GM23338 (cell line): ENCODE measurements around the gene CFAP97D2. TPM values are rescaled to one million over a fixed set of nuclear protein-coding genes. Genes with fewer than 3 reads are reported as not detected.

Source experiments
- ATAC-seq: fragments of 200-7000 bp; cut with Tn5 transposase; 3 replicates; pipeline ENCODE4 v1.9.1; 2020
- DNase-seq: peaks from one replicate; pipeline ENCODE4 v3.0.0-alpha.2; 2015; ENCODE audit warnings: low spot score
- H2AFZ ChIP-seq: fragments of 200-600 bp; sonication (generic); 2 replicates; pipeline ENCODE4 v1.8.0; 2016; ENCODE audit warnings: antibody characterized with exemption, mild to moderate bottlenecking, moderate library complexity
- H3F3A ChIP-seq: fragments of 200-600 bp; sonication (generic); replicated peaks from 2 replicates; pipeline ENCODE4 v1.8.0; 2017; ENCODE audit warnings: antibody characterized with exemption, mixed run types, low read depth
- H3K27ac ChIP-seq: fragments of 200-600 bp; sonication (generic); 2 replicates; pipeline ENCODE4 v1.6.1; 2016; ENCODE audit warnings: low read depth
- H3K27me3 ChIP-seq: fragments of 200-600 bp; sonication (generic); 2 replicates; pipeline ENCODE4 v1.8.0; 2016; ENCODE audit warnings: mild to moderate bottlenecking, mixed run types, moderate library complexity; ENCODE audit not compliant: insufficient read depth
- H3K36me3 ChIP-seq: fragments of 200-600 bp; sonication (generic); 2 replicates; pipeline ENCODE4 v1.8.0; 2016; ENCODE audit warnings: mild to moderate bottlenecking; ENCODE audit not compliant: insufficient read depth
- H3K4me1 ChIP-seq: fragments of 200-600 bp; sonication (generic); 2 replicates; pipeline ENCODE4 v1.8.0; 2016; ENCODE audit warnings: mild to moderate bottlenecking, moderate library complexity; ENCODE audit not compliant: insufficient read depth
- H3K4me2 ChIP-seq: fragments of 200-600 bp; sonication (generic); 2 replicates; pipeline ENCODE4 v1.7.1; 2017; ENCODE audit warnings: mixed run types
- H3K4me3 ChIP-seq: fragments of 200-600 bp; sonication (generic); 2 replicates; pipeline ENCODE4 v1.6.1; 2016; ENCODE audit warnings: mixed run types
- H3K79me2 ChIP-seq: fragments of 200-600 bp; sonication (generic); replicated peaks from 2 replicates; pipeline ENCODE4 v1.8.0; 2017; ENCODE audit warnings: mild to moderate bottlenecking; ENCODE audit not compliant: insufficient read depth
- H3K9me2 ChIP-seq: fragments of 200-600 bp; sonication (generic); 2 replicates; pipeline ENCODE4 v1.8.0; 2017; ENCODE audit not compliant: insufficient read depth
- H4K20me1 ChIP-seq: fragments of 200-600 bp; sonication (generic); replicated peaks from 2 replicates; pipeline ENCODE4 v1.8.0; 2017; ENCODE audit warnings: mild to moderate bottlenecking; ENCODE audit not compliant: insufficient read depth
- H3K27ac Mint-ChIP-seq: 2 replicates; pipeline ENCODE4 v1.8.0; 2020; ENCODE audit warnings: inconsistent platforms, mild to moderate bottlenecking, moderate library complexity, mixed read lengths
- H3K27me3 Mint-ChIP-seq: 3 replicates; pipeline ENCODE4 v1.8.0; 2022; ENCODE audit warnings: low read depth, mild to moderate bottlenecking, moderate library complexity, mixed read lengths, inconsistent platforms; ENCODE audit not compliant: insufficient read depth, poor library complexity
- H3K36me3 Mint-ChIP-seq: 3 replicates; pipeline ENCODE4 v1.8.0; 2021; ENCODE audit warnings: low read depth, mild to moderate bottlenecking, inconsistent platforms, moderate library complexity, mixed read lengths
- H3K4me1 Mint-ChIP-seq: 3 replicates; pipeline ENCODE4 v1.8.0; 2020; ENCODE audit warnings: mild to moderate bottlenecking, inconsistent platforms, mixed read lengths
- H3K4me3 Mint-ChIP-seq: 3 replicates; pipeline ENCODE4 v1.8.0; 2021; ENCODE audit warnings: moderate library complexity, mild to moderate bottlenecking, inconsistent platforms, mixed read lengths
- H3K9me3 Mint-ChIP-seq: 3 replicates; pipeline ENCODE4 v1.8.0; 2020; ENCODE audit warnings: moderate library complexity, mild to moderate bottlenecking, inconsistent platforms, mixed read lengths
- CREB1 ChIP-seq: fragments of 250-450 bp; sonication (Bioruptor Pico); IDR thresholded peaks from 2 replicates; pipeline ENCODE4 v1.5.0; 2020; ENCODE audit warnings: low read depth, mild to moderate bottlenecking, moderate library complexity
- EZH2 ChIP-seq: fragments of 200-600 bp; sonication (generic); IDR thresholded peaks from one replicate; pipeline ENCODE4 v1.8.0; 2017; ENCODE audit warnings: antibody characterized with exemption, mild to moderate bottlenecking, low read depth; ENCODE audit not compliant: unreplicated experiment
- EZH2phosphoT487 ChIP-seq: fragments of 200-600 bp; sonication (generic); IDR thresholded peaks from one replicate; pipeline ENCODE4 v1.8.1; 2018; ENCODE audit warnings: antibody characterized with exemption; ENCODE audit not compliant: unreplicated experiment
- POLR2AphosphoS5 ChIP-seq: IDR thresholded peaks from 2 replicates; pipeline ENCODE4 v1.6.1; 2016; ENCODE audit warnings: antibody characterized with exemption, low read depth
- STAT1 ChIP-seq: IDR thresholded peaks from one replicate; pipeline ENCODE4 v1.6.1; 2016; ENCODE audit warnings: antibody characterized with exemption; ENCODE audit not compliant: unreplicated experiment
- ZNF114 ChIP-seq: fragments of 250-450 bp; sonication (Bioruptor Pico); IDR thresholded peaks from 2 replicates; pipeline ENCODE4 v1.5.0; 2020; ENCODE audit warnings: mild to moderate bottlenecking, moderate library complexity
- ZNF331 ChIP-seq: fragments of 250-450 bp; sonication (Bioruptor Pico); IDR thresholded peaks from 2 replicates; pipeline ENCODE4 v1.5.0; 2020; ENCODE audit warnings: low read depth, mild to moderate bottlenecking, moderate library complexity
- polyA plus RNA-seq: library from polyadenylated mRNA; unstranded; fragments of >200 nt; fragmentation: Nextera tagmentation; extraction: Ambion mirVana; gene quantifications from 2 replicates; pipeline ENCODE4 v1.2.1, GENCODE V29; 2016
- total RNA-seq: library from RNA; depleted of rRNA; stranded (reverse); fragments of >200 nt; shearing (Covaris generic); gene quantifications from 2 replicates; pipeline ENCODE4 v1.2.3, GENCODE V29; 2014
- TF ChIP-seq, protein P1 (sequence below): IDR thresholded peaks from one replicate; pipeline ENCODE4 v1.6.1; 2018; ENCODE audit warnings: antibody characterized with exemption; ENCODE audit not compliant: unreplicated experiment
- TF ChIP-seq, protein P2 (sequence below): fragments of 250-450 bp; sonication (Bioruptor Pico); IDR thresholded peaks from 2 replicates; pipeline ENCODE4 v1.5.0; 2020; ENCODE audit warnings: mild to moderate bottlenecking, moderate library complexity
- TF ChIP-seq, protein P3 (sequence below), 2 experiments: fragments of 200-600 bp in 1 of 2; sonication (generic) in 1 of 2; conservative IDR thresholded peaks; 2 replicates each; pipeline versions ENCODE4 v1.5.1 to v1.6.1; 2016 to 2017; ENCODE audit warnings: antibody characterized with exemption in 2 of 2, low read depth in 2 of 2, mild to moderate bottlenecking in 2 of 2, moderate library complexity in 1 of 2
- TF ChIP-seq, protein P4 (sequence below): IDR thresholded peaks from 2 replicates; pipeline ENCODE4 v1.6.1; 2016; ENCODE audit warnings: antibody characterized with exemption

CFAP97D2 gene
- total and polyA plus RNA-seq, 2 experiments from 2014 or later: not detected

DNA sequence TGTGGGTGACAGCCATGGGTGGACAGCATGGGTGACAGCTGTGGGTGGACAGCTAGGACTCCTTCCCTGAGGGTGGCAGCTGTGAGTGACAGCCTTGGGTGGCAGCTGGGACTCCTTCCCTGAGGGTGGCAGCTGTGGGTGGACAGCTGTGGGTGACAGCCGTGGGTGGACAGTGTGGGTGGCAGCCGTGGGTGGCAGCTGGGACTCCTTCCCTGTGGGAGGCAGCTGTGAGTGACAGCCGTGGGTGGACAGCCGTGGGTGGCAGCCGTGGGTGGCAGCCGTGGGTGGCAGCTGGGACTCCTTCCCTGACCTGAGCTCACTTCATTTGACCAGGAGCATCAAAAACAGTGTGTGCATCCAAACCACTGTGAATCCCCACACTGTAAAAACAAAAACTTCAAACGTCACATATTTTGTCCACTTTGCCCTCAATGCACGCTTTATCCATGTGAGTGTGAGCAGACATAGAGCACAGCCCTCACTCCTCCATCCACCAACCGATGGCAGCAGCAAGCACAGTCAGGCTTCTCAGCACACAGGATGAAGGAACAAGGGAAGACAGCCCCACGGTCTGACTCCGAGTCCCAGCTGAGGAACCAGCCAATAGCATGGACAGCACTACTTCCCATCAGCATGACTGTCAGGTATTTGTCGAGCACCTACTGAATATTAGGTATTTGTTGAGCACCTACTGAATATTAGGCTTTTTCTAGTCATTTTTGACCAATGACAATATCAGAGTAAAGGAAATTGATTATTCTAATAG, 1.6 kb upstream of the CFAP97D2 start (continued):
- TF ChIP-seq, protein P1, sequence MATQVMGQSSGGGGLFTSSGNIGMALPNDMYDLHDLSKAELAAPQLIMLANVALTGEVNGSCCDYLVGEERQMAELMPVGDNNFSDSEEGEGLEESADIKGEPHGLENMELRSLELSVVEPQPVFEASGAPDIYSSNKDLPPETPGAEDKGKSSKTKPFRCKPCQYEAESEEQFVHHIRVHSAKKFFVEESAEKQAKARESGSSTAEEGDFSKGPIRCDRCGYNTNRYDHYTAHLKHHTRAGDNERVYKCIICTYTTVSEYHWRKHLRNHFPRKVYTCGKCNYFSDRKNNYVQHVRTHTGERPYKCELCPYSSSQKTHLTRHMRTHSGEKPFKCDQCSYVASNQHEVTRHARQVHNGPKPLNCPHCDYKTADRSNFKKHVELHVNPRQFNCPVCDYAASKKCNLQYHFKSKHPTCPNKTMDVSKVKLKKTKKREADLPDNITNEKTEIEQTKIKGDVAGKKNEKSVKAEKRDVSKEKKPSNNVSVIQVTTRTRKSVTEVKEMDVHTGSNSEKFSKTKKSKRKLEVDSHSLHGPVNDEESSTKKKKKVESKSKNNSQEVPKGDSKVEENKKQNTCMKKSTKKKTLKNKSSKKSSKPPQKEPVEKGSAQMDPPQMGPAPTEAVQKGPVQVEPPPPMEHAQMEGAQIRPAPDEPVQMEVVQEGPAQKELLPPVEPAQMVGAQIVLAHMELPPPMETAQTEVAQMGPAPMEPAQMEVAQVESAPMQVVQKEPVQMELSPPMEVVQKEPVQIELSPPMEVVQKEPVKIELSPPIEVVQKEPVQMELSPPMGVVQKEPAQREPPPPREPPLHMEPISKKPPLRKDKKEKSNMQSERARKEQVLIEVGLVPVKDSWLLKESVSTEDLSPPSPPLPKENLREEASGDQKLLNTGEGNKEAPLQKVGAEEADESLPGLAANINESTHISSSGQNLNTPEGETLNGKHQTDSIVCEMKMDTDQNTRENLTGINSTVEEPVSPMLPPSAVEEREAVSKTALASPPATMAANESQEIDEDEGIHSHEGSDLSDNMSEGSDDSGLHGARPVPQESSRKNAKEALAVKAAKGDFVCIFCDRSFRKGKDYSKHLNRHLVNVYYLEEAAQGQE: no peak

DNA sequence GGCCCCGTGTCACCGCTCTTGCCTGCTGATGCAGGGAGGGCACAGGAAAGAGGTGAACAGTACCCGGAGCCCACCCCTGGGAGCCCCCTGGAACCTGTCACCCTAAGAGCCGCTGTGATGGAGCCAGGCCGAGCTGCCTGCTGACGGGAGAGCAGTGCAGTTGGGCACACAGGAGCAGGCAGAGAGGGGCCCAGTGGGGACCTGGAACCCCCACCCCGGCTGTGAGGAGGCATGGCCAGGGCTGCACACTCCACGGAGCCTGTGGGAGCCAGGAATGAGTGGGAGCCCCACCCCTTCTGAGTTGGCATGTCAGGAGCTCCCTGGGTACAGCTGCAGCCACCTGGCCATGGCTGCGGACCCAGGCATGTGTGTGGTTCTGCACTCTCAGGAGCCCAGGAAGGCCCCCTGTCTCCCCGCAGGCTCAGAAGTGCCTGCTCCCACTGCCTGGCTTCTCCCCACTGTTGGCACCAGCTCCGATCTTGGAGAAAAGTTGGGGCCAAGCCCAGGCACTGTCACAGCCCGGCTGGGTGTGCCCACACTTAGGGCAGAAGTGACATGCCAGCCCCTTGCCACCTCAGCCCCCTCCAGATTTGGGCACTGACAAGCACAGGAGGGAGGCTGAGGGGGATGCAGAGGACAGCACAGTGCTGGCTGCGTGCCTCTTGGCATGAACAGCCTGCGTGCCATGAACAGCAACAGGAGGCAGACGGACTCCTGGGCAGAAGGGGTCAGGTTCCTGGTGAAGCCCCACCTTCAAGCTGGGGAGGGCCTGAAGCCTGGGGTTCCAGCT, 6.3 kb downstream of the CFAP97D2 start:
- H3K4me3 Mint-ChIP-seq: no peak overlapping the region
- no peaks in the 10 kb centered on the region for H4K20me1 ChIP-seq
- peaks cover 5% of the 10 kb centered on the region for H3K27me3 Mint-ChIP-seq
- H3K4me1 Mint-ChIP-seq: no peaks in the 10 kb centered on the region
- H3K9me3 Mint-ChIP-seq: peaks cover 19% of the 10 kb centered on the region
- no peaks in the 10 kb centered on the region for H3F3A ChIP-seq
- H3K36me3 Mint-ChIP-seq: peaks cover 2% of the 10 kb centered on the region; the same call in 1 of the 3 replicates
- ATAC-seq: no peak
- no peaks in the 10 kb centered on the region for H3K27me3 ChIP-seq
- H3K9me2 ChIP-seq: no peaks in the 10 kb centered on the region
- no peaks in the 10 kb centered on the region for H3K4me1 ChIP-seq
- no peak overlapping the region for H3K4me2 ChIP-seq
- H2AFZ ChIP-seq: no peak overlapping the region
- no peak for DNase-seq
- no peak overlapping the region for H3K4me3 ChIP-seq
- H3K79me2 ChIP-seq: no peaks in the 10 kb centered on the region
- H3K27ac ChIP-seq: no peak overlapping the region
- no peaks in the 10 kb centered on the region for H3K36me3 ChIP-seq
- no peak overlapping the region for H3K27ac Mint-ChIP-seq
- no peak for TF ChIP-seq STAT1
- no peak for TF ChIP-seq POLR2AphosphoS5
- TF ChIP-seq EZH2: no peak
- TF ChIP-seq, protein P2, sequence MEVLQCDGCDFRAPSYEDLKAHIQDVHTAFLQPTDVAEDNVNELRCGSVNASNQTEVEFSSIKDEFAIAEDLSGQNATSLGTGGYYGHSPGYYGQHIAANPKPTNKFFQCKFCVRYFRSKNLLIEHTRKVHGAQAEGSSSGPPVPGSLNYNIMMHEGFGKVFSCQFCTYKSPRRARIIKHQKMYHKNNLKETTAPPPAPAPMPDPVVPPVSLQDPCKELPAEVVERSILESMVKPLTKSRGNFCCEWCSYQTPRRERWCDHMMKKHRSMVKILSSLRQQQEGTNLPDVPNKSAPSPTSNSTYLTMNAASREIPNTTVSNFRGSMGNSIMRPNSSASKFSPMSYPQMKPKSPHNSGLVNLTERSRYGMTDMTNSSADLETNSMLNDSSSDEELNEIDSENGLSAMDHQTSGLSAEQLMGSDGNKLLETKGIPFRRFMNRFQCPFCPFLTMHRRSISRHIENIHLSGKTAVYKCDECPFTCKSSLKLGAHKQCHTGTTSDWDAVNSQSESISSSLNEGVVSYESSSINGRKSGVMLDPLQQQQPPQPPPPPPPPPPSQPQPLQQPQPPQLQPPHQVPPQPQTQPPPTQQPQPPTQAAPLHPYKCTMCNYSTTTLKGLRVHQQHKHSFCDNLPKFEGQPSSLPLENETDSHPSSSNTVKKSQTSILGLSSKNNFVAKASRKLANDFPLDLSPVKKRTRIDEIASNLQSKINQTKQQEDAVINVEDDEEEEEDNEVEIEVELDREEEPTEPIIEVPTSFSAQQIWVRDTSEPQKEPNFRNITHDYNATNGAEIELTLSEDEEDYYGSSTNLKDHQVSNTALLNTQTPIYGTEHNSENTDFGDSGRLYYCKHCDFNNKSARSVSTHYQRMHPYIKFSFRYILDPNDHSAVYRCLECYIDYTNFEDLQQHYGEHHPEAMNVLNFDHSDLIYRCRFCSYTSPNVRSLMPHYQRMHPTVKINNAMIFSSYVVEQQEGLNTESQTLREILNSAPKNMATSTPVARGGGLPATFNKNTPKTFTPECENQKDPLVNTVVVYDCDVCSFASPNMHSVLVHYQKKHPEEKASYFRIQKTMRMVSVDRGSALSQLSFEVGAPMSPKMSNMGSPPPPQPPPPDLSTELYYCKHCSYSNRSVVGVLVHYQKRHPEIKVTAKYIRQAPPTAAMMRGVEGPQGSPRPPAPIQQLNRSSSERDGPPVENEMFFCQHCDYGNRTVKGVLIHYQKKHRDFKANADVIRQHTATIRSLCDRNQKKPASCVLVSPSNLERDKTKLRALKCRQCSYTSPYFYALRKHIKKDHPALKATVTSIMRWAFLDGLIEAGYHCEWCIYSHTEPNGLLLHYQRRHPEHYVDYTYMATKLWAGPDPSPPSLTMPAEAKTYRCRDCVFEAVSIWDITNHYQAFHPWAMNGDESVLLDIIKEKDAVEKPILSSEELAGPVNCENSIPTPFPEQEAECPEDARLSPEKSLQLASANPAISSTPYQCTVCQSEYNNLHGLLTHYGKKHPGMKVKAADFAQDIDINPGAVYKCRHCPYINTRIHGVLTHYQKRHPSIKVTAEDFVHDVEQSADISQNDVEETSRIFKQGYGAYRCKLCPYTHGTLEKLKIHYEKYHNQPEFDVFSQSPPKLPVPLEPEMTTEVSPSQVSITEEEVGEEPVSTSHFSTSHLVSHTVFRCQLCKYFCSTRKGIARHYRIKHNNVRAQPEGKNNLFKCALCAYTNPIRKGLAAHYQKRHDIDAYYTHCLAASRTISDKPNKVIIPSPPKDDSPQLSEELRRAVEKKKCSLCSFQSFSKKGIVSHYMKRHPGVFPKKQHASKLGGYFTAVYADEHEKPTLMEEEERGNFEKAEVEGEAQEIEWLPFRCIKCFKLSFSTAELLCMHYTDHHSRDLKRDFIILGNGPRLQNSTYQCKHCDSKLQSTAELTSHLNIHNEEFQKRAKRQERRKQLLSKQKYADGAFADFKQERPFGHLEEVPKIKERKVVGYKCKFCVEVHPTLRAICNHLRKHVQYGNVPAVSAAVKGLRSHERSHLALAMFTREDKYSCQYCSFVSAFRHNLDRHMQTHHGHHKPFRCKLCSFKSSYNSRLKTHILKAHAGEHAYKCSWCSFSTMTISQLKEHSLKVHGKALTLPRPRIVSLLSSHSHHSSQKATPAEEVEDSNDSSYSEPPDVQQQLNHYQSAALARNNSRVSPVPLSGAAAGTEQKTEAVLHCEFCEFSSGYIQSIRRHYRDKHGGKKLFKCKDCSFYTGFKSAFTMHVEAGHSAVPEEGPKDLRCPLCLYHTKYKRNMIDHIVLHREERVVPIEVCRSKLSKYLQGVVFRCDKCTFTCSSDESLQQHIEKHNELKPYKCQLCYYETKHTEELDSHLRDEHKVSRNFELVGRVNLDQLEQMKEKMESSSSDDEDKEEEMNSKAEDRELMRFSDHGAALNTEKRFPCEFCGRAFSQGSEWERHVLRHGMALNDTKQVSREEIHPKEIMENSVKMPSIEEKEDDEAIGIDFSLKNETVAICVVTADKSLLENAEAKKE: no peak
- TF ChIP-seq ZNF114 (CRISPR knock-in tag): no peak
- TF ChIP-seq, protein P3, sequence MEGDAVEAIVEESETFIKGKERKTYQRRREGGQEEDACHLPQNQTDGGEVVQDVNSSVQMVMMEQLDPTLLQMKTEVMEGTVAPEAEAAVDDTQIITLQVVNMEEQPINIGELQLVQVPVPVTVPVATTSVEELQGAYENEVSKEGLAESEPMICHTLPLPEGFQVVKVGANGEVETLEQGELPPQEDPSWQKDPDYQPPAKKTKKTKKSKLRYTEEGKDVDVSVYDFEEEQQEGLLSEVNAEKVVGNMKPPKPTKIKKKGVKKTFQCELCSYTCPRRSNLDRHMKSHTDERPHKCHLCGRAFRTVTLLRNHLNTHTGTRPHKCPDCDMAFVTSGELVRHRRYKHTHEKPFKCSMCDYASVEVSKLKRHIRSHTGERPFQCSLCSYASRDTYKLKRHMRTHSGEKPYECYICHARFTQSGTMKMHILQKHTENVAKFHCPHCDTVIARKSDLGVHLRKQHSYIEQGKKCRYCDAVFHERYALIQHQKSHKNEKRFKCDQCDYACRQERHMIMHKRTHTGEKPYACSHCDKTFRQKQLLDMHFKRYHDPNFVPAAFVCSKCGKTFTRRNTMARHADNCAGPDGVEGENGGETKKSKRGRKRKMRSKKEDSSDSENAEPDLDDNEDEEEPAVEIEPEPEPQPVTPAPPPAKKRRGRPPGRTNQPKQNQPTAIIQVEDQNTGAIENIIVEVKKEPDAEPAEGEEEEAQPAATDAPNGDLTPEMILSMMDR (conservative IDR thresholded peaks at IDR 0.05; ENCODE audit: low read depth in 2 of 2): no peak
- TF ChIP-seq ZNF331 (CRISPR knock-in tag): no peak
- no peak for TF ChIP-seq CREB1
- TF ChIP-seq, protein P4, sequence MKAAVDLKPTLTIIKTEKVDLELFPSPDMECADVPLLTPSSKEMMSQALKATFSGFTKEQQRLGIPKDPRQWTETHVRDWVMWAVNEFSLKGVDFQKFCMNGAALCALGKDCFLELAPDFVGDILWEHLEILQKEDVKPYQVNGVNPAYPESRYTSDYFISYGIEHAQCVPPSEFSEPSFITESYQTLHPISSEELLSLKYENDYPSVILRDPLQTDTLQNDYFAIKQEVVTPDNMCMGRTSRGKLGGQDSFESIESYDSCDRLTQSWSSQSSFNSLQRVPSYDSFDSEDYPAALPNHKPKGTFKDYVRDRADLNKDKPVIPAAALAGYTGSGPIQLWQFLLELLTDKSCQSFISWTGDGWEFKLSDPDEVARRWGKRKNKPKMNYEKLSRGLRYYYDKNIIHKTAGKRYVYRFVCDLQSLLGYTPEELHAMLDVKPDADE: no peak
- TF ChIP-seq EZH2phosphoT487: no peak
